Measurements from ENCODE around the gene HECA. TPM values are rescaled to one million over a fixed set of nuclear protein-coding genes. Genes with fewer than 3 reads are reported as not detected.

The HECA gene, protein sequence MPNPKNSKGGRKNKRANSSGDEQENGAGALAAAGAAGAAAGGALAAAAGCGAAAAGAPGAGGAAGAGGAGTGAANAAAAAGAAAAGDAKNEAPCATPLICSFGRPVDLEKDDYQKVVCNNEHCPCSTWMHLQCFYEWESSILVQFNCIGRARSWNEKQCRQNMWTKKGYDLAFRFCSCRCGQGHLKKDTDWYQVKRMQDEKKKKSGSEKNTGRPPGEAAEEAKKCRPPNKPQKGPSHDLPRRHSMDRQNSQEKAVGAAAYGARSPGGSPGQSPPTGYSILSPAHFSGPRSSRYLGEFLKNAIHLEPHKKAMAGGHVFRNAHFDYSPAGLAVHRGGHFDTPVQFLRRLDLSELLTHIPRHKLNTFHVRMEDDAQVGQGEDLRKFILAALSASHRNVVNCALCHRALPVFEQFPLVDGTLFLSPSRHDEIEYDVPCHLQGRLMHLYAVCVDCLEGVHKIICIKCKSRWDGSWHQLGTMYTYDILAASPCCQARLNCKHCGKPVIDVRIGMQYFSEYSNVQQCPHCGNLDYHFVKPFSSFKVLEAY
- total RNA-seq = 10 to 100 TPM; 36.1 to 70.1 (median 46.9) TPM

DNA sequence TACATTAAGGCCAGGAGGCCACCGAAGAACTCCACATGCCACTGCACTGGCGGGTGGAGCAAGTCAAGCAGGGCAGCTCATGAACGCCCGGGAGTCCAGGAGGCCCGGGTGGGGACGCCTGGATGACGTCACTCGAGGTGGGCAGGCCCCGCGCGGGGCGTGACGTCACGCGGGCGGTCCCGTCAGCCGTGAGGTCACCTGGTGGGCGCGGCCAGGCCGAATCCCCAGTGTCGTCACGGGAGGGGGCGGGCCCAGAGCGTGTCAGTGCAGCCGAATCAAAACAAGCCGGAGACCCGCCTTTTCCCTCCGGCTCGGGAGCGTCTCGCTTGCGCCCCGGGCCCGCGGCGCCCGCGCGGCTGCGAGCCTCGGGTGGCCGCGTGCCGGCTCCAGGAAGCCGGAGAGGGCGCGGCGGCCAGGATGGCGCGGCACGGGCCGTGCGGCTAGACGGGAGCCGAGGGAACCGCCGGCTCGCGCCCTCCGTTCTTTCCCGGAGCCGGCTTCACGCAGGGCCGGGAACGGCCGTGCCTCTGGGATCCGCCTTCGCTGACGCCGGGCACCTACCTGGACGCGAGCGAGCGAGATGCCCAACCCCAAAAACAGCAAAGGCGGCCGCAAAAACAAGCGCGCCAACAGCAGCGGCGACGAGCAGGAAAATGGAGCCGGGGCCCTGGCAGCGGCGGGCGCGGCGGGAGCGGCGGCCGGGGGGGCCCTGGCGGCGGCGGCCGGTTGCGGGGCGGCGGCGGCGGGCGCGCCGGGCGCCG lies at the start of gene HECA:
Gene HECA, plus strand, starts transcription at position 264 of the 761 bp plus-strand sequence. Its CDS starts 317 bp downstream, at position 581.
- Histone ChIP-seq H3K4me3 (peak within 1 kb of the TSS; percentile 77 to 89), H3K4me1 (peaks cover 0 to 49% (median 3%) of the 10 kb centered on the region in 3 donors), H3K27me3 (no peaks in the 10 kb centered on the region), H3K36me3 (no peaks in the 10 kb centered on the region), H3K9me3 (no peaks in the 10 kb centered on the region), H3K27ac (peak within 1 kb of the TSS; percentile 81 to 99 (median 96))
- WGBS, 2 donors (ENCODE audit: low coverage in 1 of 2) = no CpG with 5 or more reads among the region's 105 CpGs
- peak; percentile 98 for ATAC-seq
- TF ChIP-seq EP300 (IDR thresholded peaks at IDR 0.05) (no peak), POLR2A (IDR thresholded peaks at IDR 0.05) (peak; percentile 95), POLR2AphosphoS5 (IDR thresholded peaks at IDR 0.05) (peak; percentile 81)
- TF ChIP-seq, protein P1, sequence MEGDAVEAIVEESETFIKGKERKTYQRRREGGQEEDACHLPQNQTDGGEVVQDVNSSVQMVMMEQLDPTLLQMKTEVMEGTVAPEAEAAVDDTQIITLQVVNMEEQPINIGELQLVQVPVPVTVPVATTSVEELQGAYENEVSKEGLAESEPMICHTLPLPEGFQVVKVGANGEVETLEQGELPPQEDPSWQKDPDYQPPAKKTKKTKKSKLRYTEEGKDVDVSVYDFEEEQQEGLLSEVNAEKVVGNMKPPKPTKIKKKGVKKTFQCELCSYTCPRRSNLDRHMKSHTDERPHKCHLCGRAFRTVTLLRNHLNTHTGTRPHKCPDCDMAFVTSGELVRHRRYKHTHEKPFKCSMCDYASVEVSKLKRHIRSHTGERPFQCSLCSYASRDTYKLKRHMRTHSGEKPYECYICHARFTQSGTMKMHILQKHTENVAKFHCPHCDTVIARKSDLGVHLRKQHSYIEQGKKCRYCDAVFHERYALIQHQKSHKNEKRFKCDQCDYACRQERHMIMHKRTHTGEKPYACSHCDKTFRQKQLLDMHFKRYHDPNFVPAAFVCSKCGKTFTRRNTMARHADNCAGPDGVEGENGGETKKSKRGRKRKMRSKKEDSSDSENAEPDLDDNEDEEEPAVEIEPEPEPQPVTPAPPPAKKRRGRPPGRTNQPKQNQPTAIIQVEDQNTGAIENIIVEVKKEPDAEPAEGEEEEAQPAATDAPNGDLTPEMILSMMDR (IDR thresholded peaks at IDR 0.05) = peak in 1 of 4 experiments; percentile 11

DNA sequence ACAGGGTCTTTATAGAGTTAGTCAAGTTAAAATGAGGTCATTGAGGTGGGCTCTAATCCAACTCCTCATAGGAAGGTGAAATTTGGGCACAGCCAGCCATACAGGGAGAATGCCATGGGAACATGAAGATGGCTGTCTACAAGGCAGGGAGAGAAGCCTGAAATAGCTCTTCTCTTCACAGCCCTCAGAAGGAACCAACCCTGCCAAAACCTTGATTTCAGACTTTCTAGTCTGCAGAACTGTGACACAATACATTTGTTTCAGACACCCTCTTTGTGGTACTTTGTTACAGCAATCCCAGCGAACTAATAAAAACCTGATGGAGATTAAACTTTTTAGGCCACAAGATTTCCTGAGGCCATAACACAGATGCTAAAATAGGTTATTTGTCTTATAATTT lies 43.1 kb upstream of the HECA start:
- no peaks in the 10 kb centered on the region for H3K4me1 ChIP-seq
- no peaks in the 10 kb centered on the region for H3K27me3 ChIP-seq
- H3K27ac ChIP-seq = no peak overlapping the region
- 82 to 100% methylated on average over 1 of the region's 1 CpG for WGBS, 2 donors (ENCODE audit: low coverage in 1 of 2)
- no peaks in the 10 kb centered on the region for H3K9me3 ChIP-seq
- H3K4me3 ChIP-seq = no peak overlapping the region
- no peaks in the 10 kb centered on the region for H3K36me3 ChIP-seq
- TF ChIP-seq EP300 (IDR thresholded peaks at IDR 0.05) (no peak), POLR2A (IDR thresholded peaks at IDR 0.05) (no peak), POLR2AphosphoS5 (IDR thresholded peaks at IDR 0.05) (no peak)
- TF ChIP-seq, protein P1 (IDR thresholded peaks at IDR 0.05) = no peak
- no peak for ATAC-seq

DNA sequence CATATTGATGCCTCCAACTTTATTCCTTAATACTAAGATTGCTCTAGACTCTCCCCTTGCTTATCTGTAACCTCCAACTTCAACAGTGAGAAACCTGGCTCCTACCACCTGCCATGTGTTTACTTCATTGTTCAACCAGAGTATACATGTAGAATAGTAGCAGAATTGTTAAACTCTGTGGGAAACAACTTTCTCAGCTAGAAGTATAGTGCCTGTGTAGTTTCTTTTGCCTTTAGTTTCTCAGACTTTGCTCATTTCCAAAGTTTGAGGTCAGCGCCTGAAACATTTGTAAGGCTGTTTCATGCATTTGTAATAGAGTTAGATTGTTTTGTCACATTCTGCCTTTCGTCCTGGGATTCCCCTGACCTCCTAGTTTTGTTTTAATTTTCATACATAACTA lies 34.9 kb upstream of the HECA start:
- Histone ChIP-seq H3K36me3 (no peaks in the 10 kb centered on the region), H3K27ac (no peak overlapping the region), H3K27me3 (no peaks in the 10 kb centered on the region), H3K4me3 (no peak overlapping the region), H3K4me1 (no peaks in the 10 kb centered on the region), H3K9me3 (no peaks in the 10 kb centered on the region)
- no peak for TF ChIP-seq POLR2A (IDR thresholded peaks at IDR 0.05)
- TF ChIP-seq, protein P1 (IDR thresholded peaks at IDR 0.05) = no peak
- no peak for TF ChIP-seq EP300 (IDR thresholded peaks at IDR 0.05)
- no peak for TF ChIP-seq POLR2AphosphoS5 (IDR thresholded peaks at IDR 0.05)
- no peak for ATAC-seq
- WGBS, 2 donors (ENCODE audit: low coverage in 1 of 2) = 70 to 72% methylated on average over 2 of the region's 2 CpGs

DNA sequence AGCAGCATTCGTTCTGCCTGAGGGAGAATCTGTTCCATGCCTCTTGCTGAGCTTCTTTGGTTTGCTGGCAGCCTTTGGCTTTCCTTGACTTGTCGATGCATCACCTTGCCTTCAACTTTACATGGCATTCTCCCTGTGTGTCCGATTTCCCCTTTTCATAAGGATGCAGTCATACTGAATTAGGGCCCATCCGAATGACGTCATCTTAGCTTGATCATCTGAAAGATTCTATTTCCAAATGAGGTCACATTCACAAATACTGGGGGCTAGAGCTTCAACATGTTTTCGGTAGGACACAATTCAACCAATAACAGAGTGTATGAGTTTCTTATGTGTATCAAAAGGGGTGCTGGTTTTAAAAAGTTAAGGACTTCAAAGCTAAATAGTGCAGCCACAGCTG lies 27.8 kb upstream of the HECA start:
- ATAC-seq = no peak
- Histone ChIP-seq H3K4me1 (no peaks in the 10 kb centered on the region), H3K36me3 (no peaks in the 10 kb centered on the region), H3K4me3 (no peak overlapping the region), H3K9me3 (no peaks in the 10 kb centered on the region), H3K27ac (no peak overlapping the region), H3K27me3 (no peaks in the 10 kb centered on the region)
- 84 to 100% methylated on average over 3 to 6 of the region's 6 CpGs for WGBS, 2 donors (ENCODE audit: low coverage in 1 of 2)
- TF ChIP-seq, protein P1 (IDR thresholded peaks at IDR 0.05) = no peak
- no peak for TF ChIP-seq EP300 (IDR thresholded peaks at IDR 0.05)
- TF ChIP-seq POLR2A (IDR thresholded peaks at IDR 0.05) = no peak
- TF ChIP-seq POLR2AphosphoS5 (IDR thresholded peaks at IDR 0.05) = no peak
